Measurements from ENCODE around the gene TM7SF2.
"Not testable (repeated sequence)": the region's sequence is repeated elsewhere in the genome, so short reads cannot be mapped to it uniquely, and the experiment has no call there.

Gene TM7SF2

DNA sequence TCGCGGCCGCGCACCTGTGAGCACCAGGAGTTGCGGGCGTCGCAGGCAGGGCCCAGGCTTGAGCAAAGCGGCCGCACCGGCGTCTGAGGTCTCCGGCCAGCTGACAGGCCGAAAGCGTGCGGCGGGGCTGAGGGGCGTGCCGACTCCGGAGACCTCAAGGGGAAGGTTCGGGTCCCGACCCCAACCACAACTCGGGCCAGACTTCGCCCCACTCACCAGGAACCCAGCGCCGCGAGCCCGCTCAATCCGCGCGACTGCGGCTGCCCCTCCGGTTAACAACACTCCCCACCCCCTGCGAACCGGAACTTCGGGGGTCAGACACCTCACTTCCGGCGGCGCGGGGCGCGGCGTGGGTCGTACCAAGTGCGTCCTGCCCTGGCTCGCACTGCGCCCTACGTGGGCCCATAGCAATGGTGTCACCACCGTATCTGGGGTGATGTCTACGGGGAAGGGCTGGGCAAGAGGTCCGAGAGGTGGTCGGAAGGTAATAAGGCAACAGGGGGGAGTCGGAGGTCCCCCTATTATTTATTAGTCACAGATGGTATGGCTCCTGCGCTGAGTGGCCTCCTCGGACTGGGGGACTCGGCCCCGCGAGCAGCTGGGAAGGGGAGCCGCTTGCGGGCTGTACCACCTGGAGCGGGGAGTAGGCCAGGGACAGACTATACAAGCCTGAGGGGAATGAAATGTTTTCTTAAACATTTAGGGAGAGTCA is 22.7 kb downstream of the TM7SF2 start, which contains the start of gene SYVN1:
SYVN1 (minus strand) TSS at position 280 of the 712 bp plus-strand sequence. CDS start 918 bp downstream, outside the sequence.
- Histone ChIP-seq H3K4me1 (ENCODE audit: insufficient read depth, low read length) (no peaks in the 10 kb centered on the region), H3K27me3 (ENCODE audit: insufficient read depth, low read length) (no peaks in the 10 kb centered on the region), H3K4me3 (ENCODE audit: low read length) (peak within 1 kb of the TSS; percentile 88), H3K9ac (ENCODE audit: low read depth, low read length) (peak within 1 kb of the TSS; percentile 87), H3K9me3 (ENCODE audit: insufficient read depth, low read depth, low read length) (no peaks in the 10 kb centered on the region), H3K27ac (ENCODE audit: low read length) (peak within 1 kb of the TSS; percentile 97), H3K36me3 (ENCODE audit: insufficient read depth, low read depth, low read length) (peaks cover 32% of the 10 kb centered on the region)

DNA sequence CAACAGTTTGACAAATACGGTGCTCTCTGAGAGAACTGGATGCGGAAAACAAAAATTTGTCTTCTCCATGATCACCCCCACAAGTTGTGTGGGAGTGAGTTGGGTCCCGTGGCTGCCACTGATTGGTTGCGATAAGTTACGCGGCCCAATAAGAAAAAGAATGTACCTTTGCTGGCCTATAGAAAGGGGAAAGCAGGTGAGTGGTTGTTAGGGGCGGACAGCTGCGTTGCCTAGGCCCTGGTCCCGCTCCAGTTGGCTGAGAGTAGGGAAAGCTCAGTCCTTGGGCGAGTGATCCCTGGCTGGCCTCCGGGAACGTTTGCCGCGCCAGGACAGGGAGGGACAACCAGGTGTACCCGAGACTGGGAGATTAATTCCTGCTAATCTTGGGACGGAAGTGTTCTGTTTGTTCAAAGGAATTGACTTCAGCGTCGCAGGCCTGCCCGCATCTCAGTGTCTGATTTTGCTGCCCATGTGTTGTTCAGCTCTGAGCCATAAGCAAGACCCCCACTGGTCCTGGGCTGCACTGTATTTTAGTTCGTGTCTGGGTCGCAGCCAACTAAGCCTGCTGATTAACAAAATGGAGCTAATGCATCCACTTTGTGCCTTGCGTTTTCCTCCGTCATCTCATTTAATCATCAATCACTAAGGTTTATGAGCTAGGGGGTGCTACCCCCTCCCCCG is 23.4 kb downstream of the TM7SF2 start:
- Histone ChIP-seq H3K4me3 (ENCODE audit: low read length) (peak overlapping the region; percentile 88), H3K4me1 (ENCODE audit: insufficient read depth, low read length) (no peaks in the 10 kb centered on the region), H3K36me3 (ENCODE audit: insufficient read depth, low read depth, low read length) (peaks cover 25% of the 10 kb centered on the region), H3K9me3 (ENCODE audit: insufficient read depth, low read depth, low read length) (no peaks in the 10 kb centered on the region), H3K9ac (ENCODE audit: low read depth, low read length) (peak overlapping the region; percentile 87), H3K27me3 (ENCODE audit: insufficient read depth, low read length) (0 out of 2 replicates have a peak, but pooled peaks cover 2% of the 10 kb centered on the region), H3K27ac (ENCODE audit: low read length) (peak overlapping the region; percentile 97)

DNA sequence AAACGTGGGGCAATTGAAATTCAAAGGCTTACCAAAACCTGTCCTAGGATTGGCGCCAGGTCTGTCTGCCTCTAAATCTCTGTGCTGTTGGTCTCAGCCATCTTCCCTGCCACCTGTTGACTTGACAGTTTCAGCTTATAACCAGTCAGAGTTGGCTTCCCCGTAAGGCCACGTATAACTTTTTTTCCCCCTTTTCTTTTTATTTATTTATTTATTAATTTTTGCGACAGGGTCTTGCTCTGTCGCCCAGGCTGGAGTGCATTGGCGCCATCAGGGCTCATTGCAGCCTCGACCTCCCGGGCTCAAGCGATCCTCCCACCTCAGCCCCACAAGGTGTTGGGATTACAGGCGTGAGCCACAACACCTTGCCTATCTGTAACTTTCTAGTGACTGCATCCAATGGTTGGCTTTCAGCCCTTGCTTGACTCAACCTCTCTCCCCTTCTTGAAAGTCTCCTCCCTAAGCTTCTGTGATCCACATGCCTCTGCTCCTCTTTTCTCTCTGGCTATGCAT is 24.0 kb downstream of the TM7SF2 start:
- H3K9me3 ChIP-seq (ENCODE audit: insufficient read depth, low read depth, low read length), result no peaks in the 10 kb centered on the region
- peak overlapping the region; percentile 87; the same call in 1 of the 2 replicates for H3K9ac ChIP-seq (ENCODE audit: low read depth, low read length)
- H3K36me3 ChIP-seq (ENCODE audit: insufficient read depth, low read depth, low read length), result peaks cover 20% of the 10 kb centered on the region
- peaks cover 8% of the 10 kb centered on the region for H3K27me3 ChIP-seq (ENCODE audit: insufficient read depth, low read length)
- H3K27ac ChIP-seq (ENCODE audit: low read length), result peak overlapping the region; percentile 49
- H3K4me1 ChIP-seq (ENCODE audit: insufficient read depth, low read length), result no peaks in the 10 kb centered on the region
- H3K4me3 ChIP-seq (ENCODE audit: low read length), result peak overlapping the region; percentile 88

DNA sequence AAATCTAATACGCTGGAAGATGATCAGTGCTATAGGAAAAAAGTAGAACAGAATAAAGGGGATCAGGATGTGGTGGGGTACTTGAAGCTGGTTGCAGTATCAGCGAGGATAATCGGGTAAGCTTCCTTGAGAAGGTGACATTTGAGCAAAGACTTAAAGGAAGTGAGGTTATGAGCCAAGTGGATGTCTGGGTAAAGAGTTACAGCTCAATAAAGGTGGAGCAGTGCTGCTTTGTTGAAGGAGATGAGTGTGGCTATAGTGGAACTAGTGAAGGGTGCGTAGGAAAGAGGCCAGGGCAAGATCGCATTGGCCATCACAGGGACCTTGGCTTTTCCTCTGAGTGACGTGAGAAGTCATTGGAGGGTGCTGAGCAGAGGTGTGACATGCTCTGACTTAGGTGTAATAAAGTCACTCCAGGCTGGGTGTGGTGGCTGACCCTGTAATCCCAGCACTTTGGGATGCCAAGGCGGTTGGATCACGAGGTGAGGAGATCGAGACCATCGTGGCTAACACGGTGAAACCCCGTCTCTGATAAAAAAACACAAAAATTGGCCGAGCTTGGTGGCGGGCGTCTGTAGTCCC is 24.9 kb downstream of the TM7SF2 start:
- no peak overlapping the region for H3K27ac ChIP-seq (ENCODE audit: low read length)
- peaks cover 11% of the 10 kb centered on the region for H3K36me3 ChIP-seq (ENCODE audit: insufficient read depth, low read depth, low read length)
- peaks cover 17% of the 10 kb centered on the region for H3K27me3 ChIP-seq (ENCODE audit: insufficient read depth, low read length)
- H3K9me3 ChIP-seq (ENCODE audit: insufficient read depth, low read depth, low read length), result no peaks in the 10 kb centered on the region
- H3K4me1 ChIP-seq (ENCODE audit: insufficient read depth, low read length), result no peaks in the 10 kb centered on the region
- no peak overlapping the region for H3K4me3 ChIP-seq (ENCODE audit: low read length)
- no peak overlapping the region for H3K9ac ChIP-seq (ENCODE audit: low read depth, low read length)

DNA sequence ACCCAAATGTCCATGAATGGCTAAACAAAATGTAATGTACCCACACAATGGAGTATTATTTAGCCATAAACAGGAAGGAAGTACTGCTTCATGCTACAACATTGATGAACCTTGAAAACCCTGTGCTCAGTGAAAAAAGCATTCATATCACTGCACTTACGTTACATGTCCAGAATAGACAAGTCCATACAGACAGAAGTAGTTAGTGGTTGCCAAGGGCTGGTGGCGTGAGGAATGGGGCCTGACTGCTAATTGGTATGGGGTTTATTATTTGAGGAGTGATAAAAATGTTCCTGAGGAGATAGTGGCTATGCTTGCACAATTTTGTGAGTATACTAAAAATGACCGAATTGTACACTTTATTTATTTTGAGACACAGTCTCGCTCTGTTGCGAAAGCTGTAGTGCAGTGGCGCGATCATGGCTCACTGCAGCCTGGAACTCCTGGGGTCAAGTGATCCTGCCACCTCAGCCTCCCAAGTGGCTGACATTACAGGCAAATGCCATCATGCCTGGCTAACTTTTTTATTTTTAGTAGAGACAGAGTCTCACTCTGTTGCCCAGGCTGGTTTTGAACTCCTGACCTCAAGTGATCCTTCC is 30.3 kb downstream of the TM7SF2 start:
- H3K9ac ChIP-seq (ENCODE audit: low read depth, low read length), result no peak overlapping the region
- H3K4me3 ChIP-seq (ENCODE audit: low read length), result no peak overlapping the region

DNA sequence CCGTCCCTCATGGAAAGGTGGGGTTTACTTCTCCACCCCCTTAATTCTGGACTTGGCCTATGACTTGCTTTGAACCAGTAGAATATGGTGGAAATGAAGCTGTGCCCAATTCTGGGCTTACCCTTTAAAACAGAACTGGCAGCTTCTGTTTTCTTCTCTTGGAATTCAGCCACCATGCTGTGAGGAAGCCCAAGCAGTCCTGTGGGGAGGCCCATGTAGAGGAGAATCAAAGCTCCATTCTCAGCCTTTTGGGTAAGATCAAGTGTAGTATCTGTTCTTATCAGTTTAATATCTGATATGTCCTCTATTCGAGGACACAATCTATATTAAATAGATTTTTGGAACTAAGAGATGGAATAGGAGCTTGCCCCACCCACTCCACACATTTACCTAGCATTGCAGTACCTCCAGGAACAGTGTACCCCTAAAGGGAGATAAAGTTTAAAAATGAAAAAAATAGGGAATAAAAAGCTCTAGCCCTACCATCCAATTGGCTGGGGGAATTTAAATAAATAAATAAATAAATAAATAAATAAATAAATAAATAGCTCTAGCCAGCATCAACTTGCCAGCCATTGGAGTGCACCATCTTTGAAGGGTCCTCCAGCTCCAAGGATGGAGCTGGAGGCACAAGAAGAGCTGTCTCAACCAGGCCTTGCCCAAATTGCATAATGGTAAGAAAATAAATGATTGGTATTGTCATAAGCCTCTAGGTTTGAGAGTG is 35.8 kb downstream of the TM7SF2 start:
- Histone ChIP-seq H3K4me1 (ENCODE audit: insufficient read depth, low read length) (no peaks in the 10 kb centered on the region), H3K27me3 (ENCODE audit: insufficient read depth, low read length) (no peaks in the 10 kb centered on the region), H3K9me3 (ENCODE audit: insufficient read depth, low read depth, low read length) (no peaks in the 10 kb centered on the region), H3K36me3 (ENCODE audit: insufficient read depth, low read depth, low read length) (no peaks in the 10 kb centered on the region), H3K9ac (ENCODE audit: low read depth, low read length) (no peak overlapping the region), H3K27ac (ENCODE audit: low read length) (no peak overlapping the region), H3K4me3 (ENCODE audit: low read length) (no peak overlapping the region)

More for the DNA sequence above, 30.3 kb downstream of the TM7SF2 start:
- Histone ChIP-seq H3K9me3 (ENCODE audit: insufficient read depth, low read depth, low read length) (no peaks in the 10 kb centered on the region), H3K27me3 (ENCODE audit: insufficient read depth, low read length) (peaks cover 17% of the 10 kb centered on the region), H3K36me3 (ENCODE audit: insufficient read depth, low read depth, low read length) (no peaks in the 10 kb centered on the region), H3K27ac (ENCODE audit: low read length) (no peak overlapping the region), H3K4me1 (ENCODE audit: insufficient read depth, low read length) (no peaks in the 10 kb centered on the region)

DNA sequence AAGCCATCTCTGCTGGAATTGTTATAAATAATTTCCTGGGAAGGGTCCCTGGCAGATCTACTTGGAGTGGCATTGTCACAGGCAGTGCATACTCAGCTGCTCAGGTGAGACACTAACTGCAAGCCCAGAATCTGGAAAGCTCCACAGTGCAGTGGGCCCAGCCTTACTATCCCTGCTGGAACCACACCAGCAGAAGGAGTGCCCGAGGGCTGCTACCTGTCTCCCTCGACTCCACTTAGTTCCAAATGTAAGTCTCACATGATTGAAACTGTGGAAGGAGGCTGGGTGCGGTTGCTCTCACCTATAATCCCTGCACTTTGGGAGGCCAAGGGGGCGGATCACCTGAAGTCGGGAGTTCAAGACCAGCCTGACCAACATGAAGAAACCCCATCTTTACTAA is 37.0 kb downstream of the TM7SF2 start:
- Histone ChIP-seq H3K4me3 (ENCODE audit: low read length) (no peak overlapping the region), H3K27me3 (ENCODE audit: insufficient read depth, low read length) (0 out of 2 replicates have a peak, but pooled peaks cover 3% of the 10 kb centered on the region), H3K9ac (ENCODE audit: low read depth, low read length) (no peak overlapping the region), H3K9me3 (ENCODE audit: insufficient read depth, low read depth, low read length) (no peaks in the 10 kb centered on the region), H3K36me3 (ENCODE audit: insufficient read depth, low read depth, low read length) (no peaks in the 10 kb centered on the region), H3K27ac (ENCODE audit: low read length) (no peak overlapping the region), H3K4me1 (ENCODE audit: insufficient read depth, low read length) (no peaks in the 10 kb centered on the region)

DNA sequence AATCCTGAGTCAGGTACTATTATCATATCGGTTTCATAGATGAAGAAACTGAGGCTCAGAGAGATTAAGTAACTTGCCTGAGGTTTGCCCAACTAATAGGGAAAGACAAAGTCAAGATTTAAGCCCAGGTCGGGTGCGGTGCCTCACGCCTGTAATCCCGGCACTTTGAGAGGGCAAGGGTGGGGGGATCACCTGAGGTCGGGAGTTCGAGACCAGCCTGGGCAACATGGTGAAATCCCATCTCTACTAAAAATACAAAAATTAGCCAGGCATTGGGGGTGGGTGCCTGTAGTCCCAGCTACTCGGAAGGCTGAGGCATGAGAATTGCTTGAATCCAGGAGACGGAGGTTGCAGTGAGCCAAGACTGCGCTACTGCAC is 38.4 kb downstream of the TM7SF2 start:
- not testable (repeated sequence) for H3K4me3 ChIP-seq (ENCODE audit: low read length); H3K9ac ChIP-seq (ENCODE audit: low read depth, low read length)

DNA sequence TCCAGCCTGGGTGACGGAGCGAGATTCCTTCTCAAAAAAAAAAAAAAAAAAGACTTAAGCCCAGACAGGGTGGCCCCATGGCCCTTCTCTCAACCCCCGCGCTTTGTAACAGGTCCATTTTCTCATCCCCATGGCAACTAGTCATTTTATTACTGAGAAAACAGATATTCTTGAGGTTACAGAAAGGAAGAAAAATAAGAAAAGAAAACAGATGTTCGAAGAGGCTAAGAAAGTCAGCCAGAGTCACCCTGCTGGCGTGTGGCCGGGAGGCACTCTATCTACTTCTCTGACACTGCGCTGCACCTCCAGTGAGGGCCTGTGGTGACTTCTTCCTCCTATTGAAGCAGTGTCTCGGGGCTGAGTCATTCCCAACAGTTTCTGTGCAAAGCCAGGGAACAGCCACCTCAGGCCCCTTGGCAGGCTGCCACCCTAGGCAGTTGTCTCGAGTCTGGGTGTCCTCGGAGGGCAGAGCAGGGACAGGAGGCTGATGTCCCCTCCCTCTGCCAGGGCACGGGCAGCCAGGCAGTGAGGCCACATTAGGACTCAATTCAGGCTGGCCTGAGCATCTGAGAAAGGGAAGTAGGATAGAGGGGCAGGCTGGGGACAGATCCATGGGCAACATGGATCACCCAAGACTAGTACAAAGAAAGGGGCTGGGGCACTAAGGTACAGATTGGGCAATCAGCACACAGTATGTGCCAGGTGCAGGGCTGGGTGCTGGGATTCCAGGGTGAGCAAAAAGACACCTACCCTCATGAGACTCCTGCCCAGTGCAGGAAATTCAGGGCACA is 39.0 kb downstream of the TM7SF2 start:
- H3K9me3 ChIP-seq (ENCODE audit: insufficient read depth, low read depth, low read length), result no peaks in the 10 kb centered on the region
- H3K36me3 ChIP-seq (ENCODE audit: insufficient read depth, low read depth, low read length), result no peaks in the 10 kb centered on the region
- H3K27me3 ChIP-seq (ENCODE audit: insufficient read depth, low read length), result 0 out of 2 replicates have a peak, but pooled peaks cover 3% of the 10 kb centered on the region
- H3K27ac ChIP-seq (ENCODE audit: low read length), result no peak overlapping the region
- no peak overlapping the region for H3K4me3 ChIP-seq (ENCODE audit: low read length)
- H3K4me1 ChIP-seq (ENCODE audit: insufficient read depth, low read length), result no peaks in the 10 kb centered on the region
- no peak overlapping the region for H3K9ac ChIP-seq (ENCODE audit: low read depth, low read length)

More for the DNA sequence above, 38.4 kb downstream of the TM7SF2 start:
- not testable (repeated sequence) for H3K27ac ChIP-seq (ENCODE audit: low read length); H3K27me3 ChIP-seq (ENCODE audit: insufficient read depth, low read length); H3K36me3 ChIP-seq (ENCODE audit: insufficient read depth, low read depth, low read length); H3K9me3 ChIP-seq (ENCODE audit: insufficient read depth, low read depth, low read length); H3K4me1 ChIP-seq (ENCODE audit: insufficient read depth, low read length)

DNA sequence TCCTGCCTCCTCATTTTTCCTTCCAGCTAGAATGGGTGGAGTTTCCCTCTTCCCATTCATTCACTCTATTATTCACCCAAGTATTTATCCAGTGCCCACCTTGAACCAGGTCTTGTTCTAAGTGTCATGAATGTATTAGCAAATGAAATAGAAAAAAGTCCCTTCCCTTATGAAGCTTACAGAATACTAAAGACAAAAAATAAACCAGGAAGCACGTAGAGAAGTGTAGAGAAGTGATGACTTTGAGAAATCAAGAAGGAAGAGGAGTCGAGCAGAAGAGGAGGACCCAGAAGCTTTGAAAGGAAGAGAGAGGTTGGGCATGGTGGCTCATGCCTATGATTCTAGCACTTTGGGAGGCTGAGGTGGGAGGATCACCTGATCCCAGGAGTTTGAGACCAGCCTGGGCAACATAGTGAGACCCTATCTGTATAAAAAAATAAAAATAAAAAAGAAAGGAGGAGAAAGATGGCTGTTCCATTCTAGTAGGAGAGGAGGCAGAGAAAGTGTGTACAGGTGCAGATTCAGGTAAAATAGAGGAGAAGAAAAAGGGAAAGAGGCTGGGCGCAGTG is 39.7 kb downstream of the TM7SF2 start:
- H3K36me3 ChIP-seq (ENCODE audit: insufficient read depth, low read depth, low read length), result no peaks in the 10 kb centered on the region
- no peak overlapping the region for H3K27ac ChIP-seq (ENCODE audit: low read length)
- no peak overlapping the region for H3K4me3 ChIP-seq (ENCODE audit: low read length)
- no peaks in the 10 kb centered on the region for H3K4me1 ChIP-seq (ENCODE audit: insufficient read depth, low read length)
- H3K9ac ChIP-seq (ENCODE audit: low read depth, low read length), result no peak overlapping the region
- H3K9me3 ChIP-seq (ENCODE audit: insufficient read depth, low read depth, low read length), result no peaks in the 10 kb centered on the region
- 0 out of 2 replicates have a peak, but pooled peaks cover 3% of the 10 kb centered on the region for H3K27me3 ChIP-seq (ENCODE audit: insufficient read depth, low read length)
